Measurements from ENCODE around the gene VWC2.

- TF ChIP-seq CTCF (IDR thresholded peaks at IDR 0.05) (no peak), POLR2A (IDR thresholded peaks at IDR 0.05) (no peak), EP300 (IDR thresholded peaks at IDR 0.05) (no peak)
These were observed 2.6 kb upstream of the VWC2 start for GRCh38 chr7:49770838-49771237.
